ENCODE measurements around the gene MR1. TPM values are rescaled to one million over a fixed set of nuclear protein-coding genes. Genes with fewer than 3 reads are reported as not detected.

MR1 gene
- total RNA-seq, 2 donors from 2014 or later, result 26.9 to 70.4 TPM

GRCh38 chr1:181083842-181084605, 50.2 kb downstream of the MR1 start:
- H3K36me3 Mint-ChIP-seq, result peaks cover 5% of the 10 kb centered on the region
- no peak overlapping the region for H3K4me3 Mint-ChIP-seq
- H3K9me3 Mint-ChIP-seq, result no peaks in the 10 kb centered on the region
- ATAC-seq (peak in 1 of 2 donors; percentile 35), DNase-seq (ENCODE audit: low spot score) (no peak)
- H3K27me3 Mint-ChIP-seq, result peaks cover 4 to 8% of the 10 kb centered on the region in 2 donors
- peaks cover 32 to 39% of the 10 kb centered on the region in 2 donors for H3K4me1 Mint-ChIP-seq (ENCODE audit: low read depth in 2 of 2)
- no peak overlapping the region for H3K27ac Mint-ChIP-seq

GRCh38 chr1:181084606-181084969, 50.8 kb downstream of the MR1 start:
- ATAC-seq, result no peak
- H3K9me3 Mint-ChIP-seq, result no peaks in the 10 kb centered on the region
- peaks cover 2 to 3% of the 10 kb centered on the region in 2 donors for H3K27me3 Mint-ChIP-seq
- H3K4me1 Mint-ChIP-seq (ENCODE audit: low read depth in 2 of 2), result peaks cover 28 to 33% of the 10 kb centered on the region in 2 donors
- no peak overlapping the region for H3K27ac Mint-ChIP-seq
- peaks cover 7% of the 10 kb centered on the region for H3K36me3 Mint-ChIP-seq
- DNase-seq (ENCODE audit: low spot score), result no peak
- H3K4me3 Mint-ChIP-seq, result no peak overlapping the region

- no peaks in the 10 kb centered on the region for H3K27me3 Mint-ChIP-seq
- ATAC-seq (no peak), DNase-seq (ENCODE audit: low spot score) (no peak)
- peaks cover 34 to 35% of the 10 kb centered on the region in 2 donors for H3K4me1 Mint-ChIP-seq (ENCODE audit: low read depth in 2 of 2)
- no peaks in the 10 kb centered on the region for H3K9me3 Mint-ChIP-seq
- no peak overlapping the region for H3K4me3 Mint-ChIP-seq
- no peak overlapping the region for H3K27ac Mint-ChIP-seq
- H3K36me3 Mint-ChIP-seq, result peaks cover 22% of the 10 kb centered on the region
These were observed 52.3 kb downstream of the MR1 start for GRCh38 chr1:181086091-181086490.

GRCh38 chr1:181086926-181087325, 53.1 kb downstream of the MR1 start:
- no peak for DNase-seq (ENCODE audit: low spot score)
- Mint-ChIP-seq H3K4me1 (ENCODE audit: low read depth in 2 of 2) (peaks cover 40 to 43% of the 10 kb centered on the region in 2 donors), H3K36me3 (peaks cover 30% of the 10 kb centered on the region), H3K9me3 (no peaks in the 10 kb centered on the region), H3K27ac (peak overlapping the region; percentile 95 to 96), H3K4me3 (peak overlapping the region; percentile 97), H3K27me3 (no peaks in the 10 kb centered on the region)
- ATAC-seq, result no peak

- Mint-ChIP-seq H3K4me1 (ENCODE audit: low read depth in 2 of 2) (peaks cover 44 to 49% of the 10 kb centered on the region in 2 donors), H3K27ac (peak overlapping the region; percentile 95 to 96)
These were observed 53.7 kb downstream of the MR1 start for GRCh38 chr1:181087400-181087901.

GRCh38 chr1:181088079-181089016, 54.6 kb downstream of the MR1 start, which contains the start of gene IER5:
Gene IER5, plus strand, starts transcription at chr1:181088700. Its CDS starts 203 bp downstream, at chr1:181088903.
- peak within 1 kb of the TSS; percentile 96 to 98 for H3K27ac Mint-ChIP-seq
- peaks cover 53 to 57% of the 10 kb centered on the region in 2 donors for H3K4me1 Mint-ChIP-seq (ENCODE audit: low read depth in 2 of 2)
- H3K36me3 Mint-ChIP-seq, result peaks cover 44% of the 10 kb centered on the region
- ATAC-seq (peak; percentile 89 to 91), DNase-seq (ENCODE audit: low spot score) (peak; percentile 95)
- no peaks in the 10 kb centered on the region for H3K9me3 Mint-ChIP-seq
- no peaks in the 10 kb centered on the region for H3K27me3 Mint-ChIP-seq
- peak within 1 kb of the TSS; percentile 97 for H3K4me3 Mint-ChIP-seq

More at GRCh38 chr1:181087400-181087901, 53.7 kb downstream of the MR1 start:
- Mint-ChIP-seq H3K27me3 (no peaks in the 10 kb centered on the region), H3K4me3 (peak overlapping the region; percentile 97), H3K36me3 (peaks cover 36% of the 10 kb centered on the region), H3K9me3 (no peaks in the 10 kb centered on the region)
- no peak for DNase-seq (ENCODE audit: low spot score)
- no peak for ATAC-seq

GRCh38 chr1:181089017-181089675, 55.4 kb downstream of the MR1 start:
- Mint-ChIP-seq H3K36me3 (peaks cover 46% of the 10 kb centered on the region), H3K4me3 (peak overlapping the region; percentile 97), H3K27me3 (no peaks in the 10 kb centered on the region), H3K9me3 (no peaks in the 10 kb centered on the region), H3K4me1 (ENCODE audit: low read depth in 2 of 2) (peaks cover 53 to 54% of the 10 kb centered on the region in 2 donors), H3K27ac (peak overlapping the region; percentile 96 to 98)
- ATAC-seq (peak; percentile 12 to 37), DNase-seq (ENCODE audit: low spot score) (no peak)

GRCh38 chr1:181089676-181090544, 56.1 kb downstream of the MR1 start:
- ATAC-seq, result peak; percentile 67 to 68
- Mint-ChIP-seq H3K4me1 (ENCODE audit: low read depth in 2 of 2) (peaks cover 48 to 55% of the 10 kb centered on the region in 2 donors), H3K27ac (peak overlapping the region; percentile 96 to 98), H3K27me3 (no peaks in the 10 kb centered on the region), H3K36me3 (peaks cover 50% of the 10 kb centered on the region), H3K9me3 (no peaks in the 10 kb centered on the region), H3K4me3 (peak overlapping the region; percentile 97)
- peak; percentile 93 for DNase-seq (ENCODE audit: low spot score)

- peak overlapping the region; percentile 97 for H3K4me3 Mint-ChIP-seq
- H3K4me1 Mint-ChIP-seq (ENCODE audit: low read depth in 2 of 2), result peaks cover 48 to 58% of the 10 kb centered on the region in 2 donors
- no peaks in the 10 kb centered on the region for H3K27me3 Mint-ChIP-seq
- H3K36me3 Mint-ChIP-seq, result peaks cover 50% of the 10 kb centered on the region
- DNase-seq (ENCODE audit: low spot score), result no peak
- H3K27ac Mint-ChIP-seq, result peak overlapping the region; percentile 96 to 98
- ATAC-seq, result peak in 1 of 2 donors; percentile 34
- no peaks in the 10 kb centered on the region for H3K9me3 Mint-ChIP-seq
These were observed 56.9 kb downstream of the MR1 start for GRCh38 chr1:181090641-181091126.

GRCh38 chr1:181091309-181092040, 57.7 kb downstream of the MR1 start:
- H3K27ac Mint-ChIP-seq, result peak overlapping the region; percentile 96 to 98
- H3K4me3 Mint-ChIP-seq, result peak overlapping the region; percentile 97
- H3K27me3 Mint-ChIP-seq, result no peaks in the 10 kb centered on the region
- H3K36me3 Mint-ChIP-seq, result peaks cover 50% of the 10 kb centered on the region
- ATAC-seq (no peak), DNase-seq (ENCODE audit: low spot score) (no peak)
- H3K4me1 Mint-ChIP-seq (ENCODE audit: low read depth in 2 of 2), result peaks cover 48 to 65% of the 10 kb centered on the region in 2 donors
- no peaks in the 10 kb centered on the region for H3K9me3 Mint-ChIP-seq

GRCh38 chr1:181092056-181092455, 58.3 kb downstream of the MR1 start:
- Mint-ChIP-seq H3K27me3 (no peaks in the 10 kb centered on the region), H3K9me3 (no peaks in the 10 kb centered on the region), H3K36me3 (peaks cover 50% of the 10 kb centered on the region), H3K4me1 (ENCODE audit: low read depth in 2 of 2) (peaks cover 45 to 66% of the 10 kb centered on the region in 2 donors), H3K27ac (peak overlapping the region; percentile 96 to 98), H3K4me3 (peak overlapping the region; percentile 97)
- DNase-seq (ENCODE audit: low spot score), result no peak
- no peak for ATAC-seq
